GM21786 (cell line): Measurements from ENCODE around the gene SLC7A14.
"Not testable (repeated sequence)": the region's sequence is repeated elsewhere in the genome, so short reads cannot be mapped to it uniquely, and the experiment has no call there.

Source experiments
- ATAC-seq: cut with Tn5 transposase; IDR thresholded peaks from one replicate; pipeline ENCODE4 v1.9.1; 2021; ENCODE audit not compliant: unreplicated experiment

The SLC7A14 gene

DNA sequence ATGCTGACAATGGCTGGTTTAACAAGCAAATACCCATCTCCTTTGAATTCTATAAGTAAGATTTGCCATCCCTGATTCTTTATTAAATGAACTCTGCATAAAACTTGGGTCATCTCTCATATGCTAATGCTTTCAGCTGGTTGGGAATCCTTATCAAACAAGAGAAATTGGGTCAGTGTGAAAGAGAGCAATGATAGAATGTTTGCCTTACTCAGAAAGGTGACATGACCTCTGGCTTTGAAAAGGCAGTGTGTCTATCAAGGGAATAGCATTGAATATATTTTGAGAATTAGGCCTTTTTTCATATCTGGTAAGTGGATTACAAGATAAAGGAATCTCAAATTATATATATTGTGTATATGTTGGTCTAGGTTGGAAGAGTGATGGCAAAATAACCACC, 8.7 kb upstream of the SLC7A14 start:
- ATAC-seq: no peak

DNA sequence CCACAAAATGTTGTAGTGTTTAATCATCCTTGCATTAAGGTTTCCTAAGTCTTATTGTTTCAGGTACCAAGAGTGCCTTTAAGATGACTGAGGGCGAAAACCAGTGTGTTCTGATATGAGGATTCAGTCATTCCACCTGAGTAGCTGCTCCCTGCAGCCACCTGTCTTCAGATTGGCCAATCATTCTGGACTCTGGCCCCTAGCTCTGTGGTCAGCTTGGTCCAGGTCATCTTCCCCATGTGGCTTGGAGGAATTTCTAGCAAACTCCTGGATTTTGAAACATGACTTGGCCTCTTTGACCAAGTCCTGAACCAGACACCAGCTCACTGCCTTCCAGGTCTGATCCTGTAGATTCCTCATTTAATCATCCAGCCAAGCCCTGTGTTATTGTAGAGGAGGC, 7.8 kb upstream of the SLC7A14 start:
- no peak for ATAC-seq

DNA sequence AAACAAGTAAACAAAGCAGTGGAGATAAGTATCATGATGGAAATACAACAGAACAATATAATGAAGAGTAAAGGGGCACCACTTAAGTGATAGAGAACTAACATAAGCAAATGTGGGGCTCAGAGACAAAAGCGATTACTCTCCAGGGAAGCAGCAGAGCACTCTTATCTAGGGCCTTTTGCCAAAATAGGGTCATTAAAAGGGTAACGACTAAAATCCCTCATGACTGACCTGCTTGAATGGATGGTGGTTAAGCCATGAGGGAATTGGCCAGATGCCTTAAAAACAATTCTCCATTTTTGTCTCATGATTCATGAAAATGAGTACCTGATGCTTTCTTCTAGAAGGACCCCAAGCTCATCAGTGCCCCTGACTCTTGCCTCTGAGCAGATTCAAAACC, 3.2 kb upstream of the SLC7A14 start:
- no peak for ATAC-seq

DNA sequence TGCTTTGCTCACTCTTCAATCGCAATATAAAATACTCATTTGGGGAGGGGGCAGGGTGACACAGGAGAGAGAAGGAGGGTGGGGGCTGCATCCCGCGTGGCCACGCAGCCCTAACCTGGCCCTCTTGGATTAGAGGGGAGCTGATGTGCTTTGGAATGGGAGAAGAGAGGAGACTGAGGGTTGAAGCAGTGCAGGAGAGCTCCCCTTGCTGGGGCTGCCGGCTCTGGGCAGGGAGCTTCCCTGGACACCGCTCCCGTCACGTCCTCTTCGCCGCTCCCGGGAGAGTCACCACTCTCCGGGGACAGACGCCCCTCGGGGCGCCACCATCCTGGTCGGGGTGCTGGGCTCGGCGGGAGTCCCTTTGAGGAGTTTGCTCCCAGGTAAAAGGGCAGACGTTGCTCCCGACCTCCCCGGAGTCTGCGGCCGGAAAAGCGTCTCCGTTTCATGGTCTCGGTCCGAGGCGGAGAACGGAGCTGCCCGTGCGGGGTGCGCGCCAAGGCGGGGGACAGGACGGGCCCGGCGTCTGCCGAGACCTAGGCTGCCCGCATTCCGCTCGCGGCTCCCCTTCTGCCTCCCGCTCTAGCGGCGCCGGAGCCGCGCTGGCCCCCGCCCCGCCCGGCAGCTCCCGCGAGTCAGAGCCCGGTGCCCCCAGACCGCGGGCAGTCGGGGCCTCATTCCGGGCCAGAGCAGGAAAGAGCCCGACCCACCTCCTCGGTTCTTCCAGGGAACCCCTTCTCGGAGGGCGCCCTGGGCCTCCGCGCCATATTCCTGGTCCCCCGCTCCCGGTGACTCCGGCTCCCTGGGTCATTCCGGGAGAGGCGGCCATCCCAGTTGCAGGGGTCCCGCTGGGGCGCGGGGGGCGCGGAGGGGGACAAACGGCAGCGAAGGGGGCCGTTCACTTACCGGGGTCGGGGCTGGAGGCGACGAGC, 603 bp downstream of the SLC7A14 start:
- ATAC-seq: no peak

DNA sequence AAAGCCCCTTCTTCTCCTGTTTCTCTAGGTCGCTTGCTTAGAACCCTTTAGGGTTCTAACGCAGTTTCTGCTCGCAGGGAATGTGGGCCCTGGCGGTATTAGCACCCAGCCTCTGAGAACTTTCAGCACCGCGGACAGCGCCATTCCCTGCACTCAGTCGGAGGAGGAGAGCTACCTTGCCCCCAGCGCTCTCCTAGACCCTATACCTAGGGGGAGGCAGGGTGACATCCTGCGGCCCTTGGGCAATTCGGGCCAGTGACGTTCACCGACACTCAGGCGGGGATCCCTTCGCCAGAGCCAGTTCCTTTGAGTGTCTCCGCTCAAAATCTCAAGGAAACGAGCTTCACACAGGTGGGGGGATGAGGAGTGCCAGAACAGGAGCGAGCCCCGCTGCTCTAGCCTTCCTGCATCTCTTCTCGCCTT, 1.3 kb downstream of the SLC7A14 start:
- no peak for ATAC-seq

DNA sequence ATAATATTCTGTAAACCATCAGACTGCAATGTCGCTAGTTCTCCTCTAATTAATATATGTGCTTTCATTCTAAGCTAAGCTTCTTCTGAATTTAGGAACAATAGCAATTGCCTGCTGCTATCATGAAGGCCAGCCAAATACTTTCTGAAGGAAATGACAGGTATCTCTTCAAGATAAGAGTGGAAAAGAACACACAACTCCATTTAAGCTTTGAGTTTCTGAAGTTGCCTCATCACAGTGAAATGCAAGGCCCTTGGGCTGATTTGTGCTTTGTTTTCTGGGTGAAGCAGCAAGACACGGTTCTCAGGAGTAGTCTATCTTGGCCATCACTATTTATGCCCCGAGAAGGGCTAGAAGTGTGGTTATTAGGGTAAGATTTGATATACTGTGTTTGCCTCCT, 6.2 kb downstream of the SLC7A14 start:
- no peak for ATAC-seq

DNA sequence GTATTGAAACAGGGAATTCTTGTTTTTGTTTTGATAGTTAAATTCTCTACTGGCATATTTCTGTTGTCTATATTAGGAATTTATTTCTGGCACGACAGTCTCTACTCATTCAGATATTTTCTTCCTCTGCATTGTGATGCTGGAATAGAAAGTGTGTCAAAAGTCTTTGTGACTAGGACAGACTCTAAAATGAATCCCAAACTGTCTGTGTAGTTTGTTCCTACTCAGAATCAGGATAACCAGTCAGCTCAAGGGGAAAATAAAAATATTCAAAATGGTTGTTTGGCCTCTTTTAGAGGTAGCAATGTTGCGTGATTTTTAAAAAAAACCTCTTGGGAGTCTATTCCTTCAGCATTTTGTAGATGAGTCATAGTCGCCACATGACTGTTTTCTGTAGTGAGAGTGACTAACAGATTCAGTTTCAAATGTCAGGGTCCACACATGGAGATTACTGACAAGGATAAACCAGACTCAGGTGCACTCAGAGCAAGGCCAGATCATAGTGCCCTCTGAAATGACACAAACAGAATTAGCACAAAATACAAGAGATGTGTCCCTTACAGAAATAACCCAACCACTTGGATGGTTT, 13.1 kb downstream of the SLC7A14 start:
- ATAC-seq: peak; percentile 99

DNA sequence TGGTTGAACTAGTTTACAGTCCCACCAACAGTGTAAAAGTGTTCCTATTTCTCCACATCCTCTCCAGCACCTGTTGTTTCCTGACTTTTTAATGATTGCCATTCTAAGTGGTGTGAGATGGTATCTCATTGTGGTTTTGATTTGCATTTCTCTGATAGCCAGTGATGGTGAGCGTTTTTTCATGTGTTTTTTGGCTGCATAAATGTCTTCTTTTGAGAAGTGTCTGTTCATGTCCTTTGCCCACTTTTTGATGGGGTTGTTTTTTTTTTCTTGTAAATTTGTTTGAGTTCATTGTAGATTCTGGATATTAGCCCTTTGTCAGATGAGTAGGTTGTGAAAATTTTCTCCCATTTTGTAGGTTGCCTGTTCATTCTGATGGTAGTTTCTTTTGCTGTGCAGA, 18.3 kb downstream of the SLC7A14 start:
- ATAC-seq: not testable (repeated sequence)

DNA sequence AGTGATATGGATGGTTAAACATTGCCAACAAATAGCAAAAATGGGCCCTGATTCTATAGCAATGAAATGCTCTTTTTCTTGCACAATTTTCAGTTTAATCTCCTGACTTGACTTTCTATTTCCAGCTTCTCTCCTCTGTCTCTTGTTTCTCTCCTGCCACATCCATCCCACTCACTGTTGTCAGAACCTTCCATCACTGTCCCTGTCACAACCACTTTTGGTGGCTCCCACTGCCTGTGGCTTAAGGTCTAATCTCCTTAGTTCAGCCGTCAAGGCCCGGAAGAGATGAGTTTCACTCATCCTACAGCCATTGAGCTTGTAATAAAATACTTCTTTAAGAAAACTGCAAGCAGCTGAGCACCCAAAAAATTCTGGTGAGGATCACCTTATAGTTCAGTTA, 19.5 kb downstream of the SLC7A14 start:
- ATAC-seq: no peak

DNA sequence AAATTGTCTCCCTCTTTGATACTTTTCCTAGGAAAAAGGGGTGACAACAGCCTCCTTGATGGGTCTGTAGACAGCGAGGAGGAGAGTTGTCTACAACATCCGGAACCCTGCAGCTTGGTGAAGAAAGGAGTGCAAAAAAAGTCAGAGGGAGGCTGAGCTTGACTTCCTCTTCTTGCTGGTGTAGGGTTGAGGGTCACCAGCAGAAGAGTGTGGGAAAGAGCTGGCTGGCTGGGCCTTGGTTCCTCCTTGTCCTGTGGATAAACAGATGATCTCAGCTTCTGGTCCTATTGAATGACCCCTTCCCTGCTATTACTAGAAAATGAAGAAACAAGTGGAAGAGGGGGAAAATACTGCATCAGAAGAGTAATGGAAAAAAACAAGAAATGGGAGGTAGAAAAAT, 20.4 kb downstream of the SLC7A14 start:
- ATAC-seq: no peak

DNA sequence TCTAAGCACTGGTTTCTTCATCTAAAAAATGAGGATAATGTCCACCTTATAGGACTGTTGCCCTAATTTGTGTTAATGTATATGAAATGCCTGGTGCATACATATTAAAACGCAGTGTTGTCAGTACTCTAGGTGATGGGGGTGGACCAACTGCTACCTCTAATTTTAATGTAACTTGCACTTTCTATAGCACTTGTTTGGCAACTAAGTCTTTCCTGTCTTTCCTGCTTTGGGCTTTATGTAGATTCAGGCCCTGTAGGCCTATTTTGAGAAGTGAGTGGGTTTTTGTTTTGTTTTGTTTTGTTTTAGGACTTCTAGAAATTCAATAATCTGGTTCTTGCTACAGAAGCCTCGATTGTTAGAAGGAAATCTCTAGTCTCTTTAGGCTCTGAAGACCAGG, 21.2 kb downstream of the SLC7A14 start:
- ATAC-seq: no peak

DNA sequence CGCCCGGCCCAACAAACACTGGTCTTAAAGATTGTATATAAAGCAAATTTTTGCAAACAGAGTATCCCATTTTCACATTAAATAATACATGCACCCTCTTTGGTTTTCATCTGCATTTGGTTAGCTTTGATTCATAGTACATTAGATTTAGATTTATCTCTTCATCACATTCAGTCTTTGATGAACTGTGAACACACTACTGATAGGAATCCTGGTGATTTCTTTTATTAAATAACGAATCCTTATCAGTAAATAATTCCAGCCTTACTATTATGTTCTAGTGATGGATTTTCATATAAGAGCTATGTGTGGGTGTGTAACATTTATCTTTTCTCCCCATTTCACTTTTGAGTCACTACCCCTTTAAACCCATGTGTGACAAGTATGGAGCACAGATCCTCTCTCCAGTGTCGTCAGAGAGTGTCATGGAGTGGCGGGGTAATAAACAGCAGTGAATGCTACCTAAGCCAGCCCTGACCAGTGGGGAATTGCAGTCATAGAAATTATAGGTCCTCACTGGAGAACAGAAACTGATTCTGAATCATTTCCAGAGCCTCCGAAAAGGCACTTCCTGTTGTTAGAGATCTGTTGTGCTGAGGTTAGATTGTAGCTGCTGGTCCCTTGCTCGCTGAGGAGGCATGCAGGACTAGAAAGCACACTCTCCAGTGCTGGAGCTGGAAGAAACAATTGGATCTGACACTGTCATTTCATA, 22.0 kb downstream of the SLC7A14 start:
- ATAC-seq: peak; percentile 70

DNA sequence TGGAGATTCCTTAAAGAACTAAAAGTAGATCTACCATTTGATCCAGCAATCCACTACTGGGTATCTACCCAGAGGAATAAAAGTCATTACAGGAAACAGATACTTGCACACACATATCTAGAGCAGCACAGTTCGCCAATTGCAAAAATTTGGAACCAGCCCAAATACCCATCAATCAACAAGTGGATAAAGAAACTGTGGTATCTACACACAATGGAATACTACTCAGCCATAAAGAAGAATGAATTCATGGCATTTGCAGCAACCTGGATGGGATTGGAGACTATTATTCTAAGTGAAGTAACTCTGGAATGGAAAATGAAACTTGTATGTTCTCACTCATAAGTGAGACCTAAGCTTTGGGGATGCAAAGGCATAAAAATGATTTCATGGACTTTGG, 23.8 kb downstream of the SLC7A14 start:
- no peak for ATAC-seq

DNA sequence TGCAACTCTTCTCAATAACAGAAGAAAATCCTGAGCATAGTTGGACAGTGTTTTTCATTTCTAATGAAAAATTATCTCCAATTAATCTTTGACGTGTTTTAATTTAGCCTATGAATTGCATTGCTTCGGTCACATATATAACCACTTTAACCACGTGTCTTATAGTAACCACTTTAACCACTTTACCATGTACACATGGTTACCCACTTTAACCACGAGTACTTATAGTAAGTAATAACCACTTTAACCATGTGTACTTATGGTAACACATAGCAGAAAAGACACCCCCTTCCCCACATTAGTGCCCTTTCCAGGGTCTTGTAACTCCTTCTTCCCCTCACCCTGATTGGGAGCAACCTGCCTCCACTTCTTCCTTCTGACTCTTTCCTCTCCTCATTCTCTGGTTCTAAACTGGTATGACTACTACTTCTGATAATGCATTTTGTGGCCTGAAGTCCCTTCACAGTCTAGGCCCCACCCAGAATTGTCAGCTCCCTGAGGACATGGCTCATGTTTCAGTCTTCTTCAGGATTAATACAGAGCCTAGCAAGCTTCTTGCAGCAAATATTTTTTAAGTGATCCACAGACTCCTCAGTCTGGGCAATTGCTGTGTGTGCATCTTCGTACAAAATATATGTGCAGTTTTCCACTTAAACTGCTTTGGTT, 25.0 kb downstream of the SLC7A14 start:
- no peak for ATAC-seq

DNA sequence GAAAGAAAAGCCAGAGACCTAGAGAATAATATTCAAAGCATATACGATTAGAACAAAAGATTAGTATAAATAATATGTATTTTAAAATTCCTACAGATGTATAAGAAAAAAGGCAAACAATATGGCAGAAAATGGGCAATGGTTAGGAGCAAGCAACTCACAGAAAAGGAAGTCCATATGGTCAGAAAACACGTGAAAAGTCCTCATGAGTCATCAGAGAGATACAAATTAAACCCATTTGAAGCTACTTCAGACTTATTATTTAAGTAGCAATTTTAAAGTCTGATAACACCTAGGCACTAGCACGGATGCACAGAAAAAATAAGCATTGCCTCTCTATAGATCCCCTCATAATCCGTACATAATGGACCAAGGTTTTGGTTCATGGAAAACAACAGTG, 25.6 kb downstream of the SLC7A14 start:
- no peak for ATAC-seq

DNA sequence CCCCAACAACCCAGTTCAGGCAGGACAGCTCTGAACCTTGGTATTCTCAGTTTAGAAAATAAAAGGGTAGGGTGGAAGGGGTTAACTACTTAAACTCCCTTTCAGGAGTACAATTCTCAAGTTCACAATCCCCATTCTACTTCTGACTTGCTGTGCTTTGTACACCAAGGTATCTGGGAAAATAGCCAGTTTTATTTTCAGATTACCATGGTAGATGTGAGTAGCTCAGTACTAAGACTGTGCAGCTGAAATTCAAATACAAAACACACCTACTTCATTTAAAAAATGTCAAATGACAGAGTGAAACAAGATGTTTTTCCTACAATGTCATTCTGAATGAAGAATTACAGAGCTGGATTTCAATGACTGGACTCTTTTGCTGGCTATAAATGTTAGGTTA, 27.4 kb downstream of the SLC7A14 start:
- no peak for ATAC-seq

DNA sequence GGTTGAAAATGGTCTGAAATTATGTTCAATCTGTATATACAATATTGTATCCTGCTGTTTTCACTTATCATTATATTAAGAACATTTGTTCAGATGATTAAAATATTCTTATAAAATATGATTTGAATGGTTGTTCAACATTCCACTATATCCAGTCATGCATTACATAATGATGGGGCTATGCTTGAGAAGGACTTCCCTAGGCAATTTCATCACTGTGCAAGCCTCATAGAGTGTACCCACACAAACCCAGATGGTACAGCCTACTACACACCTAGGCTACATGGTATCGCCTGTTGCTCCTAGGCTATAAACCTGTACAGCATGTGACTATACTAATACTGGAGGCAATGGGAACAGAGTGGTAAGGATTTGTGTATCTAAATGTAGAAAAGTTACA, 30.5 kb downstream of the SLC7A14 start:
- no peak for ATAC-seq

DNA sequence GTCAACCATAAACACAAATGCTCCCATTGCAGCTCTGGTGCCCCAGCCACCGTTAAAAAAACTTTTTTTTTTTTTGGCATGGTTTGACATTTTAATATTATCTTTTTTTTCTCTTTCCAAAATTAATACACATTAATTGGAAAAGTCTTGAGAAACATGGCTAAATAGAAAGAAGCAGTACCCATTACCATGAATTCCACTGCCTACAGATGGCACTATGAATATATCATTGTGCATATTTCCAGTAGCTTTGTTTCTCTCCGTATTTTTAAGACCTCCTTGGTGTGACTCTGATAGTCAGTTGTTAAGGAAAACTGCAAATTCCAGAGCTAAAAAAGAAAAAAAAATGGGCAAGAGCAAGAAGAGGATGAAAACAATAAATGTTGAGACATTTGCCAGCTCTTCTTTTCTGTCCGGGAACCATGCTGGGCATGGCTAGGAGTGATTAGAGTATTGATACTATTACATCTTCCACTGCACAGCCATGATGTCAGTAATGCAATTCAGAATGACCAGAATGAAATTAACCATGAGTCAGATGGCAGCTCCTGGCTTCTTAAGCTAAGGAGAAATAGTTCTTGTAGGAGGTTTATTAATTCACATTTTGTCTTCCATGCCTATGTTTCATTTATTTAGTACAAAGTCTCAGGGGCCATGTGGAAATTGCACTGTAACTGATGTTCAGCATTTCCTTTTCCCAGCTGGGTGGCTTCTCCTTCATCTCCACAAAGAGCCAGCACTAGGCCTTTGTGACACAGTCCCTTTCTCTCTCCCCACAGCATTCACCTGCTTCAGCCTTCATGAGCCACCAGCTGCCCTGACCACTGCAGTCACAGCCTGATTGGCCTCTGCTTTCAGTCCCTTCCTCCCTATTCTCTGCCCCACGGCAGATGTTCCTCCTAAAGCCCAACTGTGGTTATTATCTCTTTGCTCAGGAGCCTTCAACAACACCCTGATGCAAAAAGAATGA, 31.8 kb downstream of the SLC7A14 start:
- ATAC-seq: no peak

DNA sequence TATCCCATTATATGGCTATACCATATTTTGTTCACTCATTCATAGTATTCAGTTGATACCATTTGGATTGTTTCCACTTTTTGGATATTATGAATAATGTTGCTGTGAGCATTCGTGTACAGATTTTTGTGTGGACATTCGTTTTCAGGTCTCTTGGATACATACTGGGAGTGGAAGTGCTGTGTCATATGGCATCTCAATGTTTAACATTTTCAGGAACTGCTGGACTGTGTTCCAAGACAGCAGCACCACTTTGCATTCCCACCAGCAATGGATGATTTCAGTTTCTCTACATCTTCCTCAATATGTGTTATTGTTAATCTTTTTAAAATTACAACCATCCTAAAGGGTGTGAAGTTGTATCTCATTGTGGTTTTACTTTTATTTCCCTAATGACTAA, 34.6 kb downstream of the SLC7A14 start:
- ATAC-seq: no peak

DNA sequence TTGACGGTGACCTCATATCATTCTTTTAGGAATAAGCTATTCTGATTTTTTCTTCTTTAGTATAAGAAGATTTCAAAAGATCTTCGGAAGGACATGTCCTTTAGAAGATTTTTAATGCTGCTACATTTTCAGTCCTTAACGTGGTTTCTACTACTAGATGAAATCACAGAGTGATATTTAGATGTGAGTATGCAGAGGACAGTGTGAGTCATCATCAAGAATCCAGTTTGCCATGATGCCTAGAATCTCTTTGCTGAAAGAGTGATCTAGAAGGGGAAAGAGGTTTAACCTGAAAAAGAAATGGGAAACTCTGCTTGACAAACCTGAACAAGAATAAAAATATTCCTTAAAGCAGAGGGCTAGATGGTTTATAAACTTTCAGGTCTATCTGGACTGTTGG, 43.2 kb downstream of the SLC7A14 start:
- no peak for ATAC-seq
